AG08396 (cell line): ENCODE measurements around the gene ZNF670.
A peak's percentile ranks its signal among the peaks of the same experiment; 100 is the strongest.

Experiments
- DNase-seq: peaks from one replicate; pipeline ENCODE4 v3.0.0; 2012; ENCODE audit warnings: low spot score, mixed read lengths

The ZNF670 gene

GRCh38 chr1:247103859-247104591, 25.4 kb upstream of the ZNF670 start, which contains the start of gene ZNF669:
TSS of gene ZNF669 (minus strand) at chr1:247104356. CDS start at chr1:247104199, 157 bp downstream.
- peak; percentile 96 for DNase-seq

GRCh38 chr1:247102381-247102780, 23.8 kb upstream of the ZNF670 start:
- peak; percentile 48 for DNase-seq

GRCh38 chr1:247100676-247101279, 22.2 kb upstream of the ZNF670 start:
- DNase-seq: no peak

- DNase-seq: no peak
Measured at GRCh38 chr1:247096958-247097357, 18.3 kb upstream of the ZNF670 start.

- no peak for DNase-seq
Measured at GRCh38 chr1:247096544-247096943, 17.9 kb upstream of the ZNF670 start.

GRCh38 chr1:247096112-247096511, 17.5 kb upstream of the ZNF670 start:
- no peak for DNase-seq

GRCh38 chr1:247090455-247090854, 11.8 kb upstream of the ZNF670 start:
- DNase-seq: no peak

GRCh38 chr1:247089616-247090375, 11.2 kb upstream of the ZNF670 start:
- no peak for DNase-seq

- DNase-seq: no peak
Measured at GRCh38 chr1:247088967-247089366, 10.4 kb upstream of the ZNF670 start.

- no peak for DNase-seq
Measured at GRCh38 chr1:247087256-247087655, 8.6 kb upstream of the ZNF670 start.

- no peak for DNase-seq
Measured at GRCh38 chr1:247085310-247085709, 6.7 kb upstream of the ZNF670 start.

GRCh38 chr1:247084771-247085170, 6.2 kb upstream of the ZNF670 start:
- DNase-seq: no peak

- DNase-seq: no peak
Measured at GRCh38 chr1:247079141-247079874, 697 bp upstream of the ZNF670 start.

GRCh38 chr1:247077876-247078257, 744 bp downstream of the ZNF670 start:
- DNase-seq: no peak

GRCh38 chr1:247077213-247077612, 1.4 kb downstream of the ZNF670 start:
- peak; percentile 20 for DNase-seq

- no peak for DNase-seq
Measured at GRCh38 chr1:247070645-247071044, 8.0 kb downstream of the ZNF670 start.

GRCh38 chr1:247064304-247064703, 14.3 kb downstream of the ZNF670 start:
- DNase-seq: no peak

- no peak for DNase-seq
Measured at GRCh38 chr1:247060771-247061170, 17.8 kb downstream of the ZNF670 start.

GRCh38 chr1:247056071-247056470, 22.5 kb downstream of the ZNF670 start:
- DNase-seq: no peak

GRCh38 chr1:247054992-247055415, 23.6 kb downstream of the ZNF670 start:
- no peak for DNase-seq

GRCh38 chr1:247047702-247048101, 30.9 kb downstream of the ZNF670 start:
- no peak for DNase-seq

GRCh38 chr1:247047260-247047659, 31.4 kb downstream of the ZNF670 start:
- no peak for DNase-seq
